MV-4-11 (cell line): ENCODE measurements around the gene CD74.

Experiments used
- DNase-seq: peaks from one replicate; lab custom pipeline; 2025; lab: John Stamatoyannopoulos, UW

The CD74 gene

DNA sequence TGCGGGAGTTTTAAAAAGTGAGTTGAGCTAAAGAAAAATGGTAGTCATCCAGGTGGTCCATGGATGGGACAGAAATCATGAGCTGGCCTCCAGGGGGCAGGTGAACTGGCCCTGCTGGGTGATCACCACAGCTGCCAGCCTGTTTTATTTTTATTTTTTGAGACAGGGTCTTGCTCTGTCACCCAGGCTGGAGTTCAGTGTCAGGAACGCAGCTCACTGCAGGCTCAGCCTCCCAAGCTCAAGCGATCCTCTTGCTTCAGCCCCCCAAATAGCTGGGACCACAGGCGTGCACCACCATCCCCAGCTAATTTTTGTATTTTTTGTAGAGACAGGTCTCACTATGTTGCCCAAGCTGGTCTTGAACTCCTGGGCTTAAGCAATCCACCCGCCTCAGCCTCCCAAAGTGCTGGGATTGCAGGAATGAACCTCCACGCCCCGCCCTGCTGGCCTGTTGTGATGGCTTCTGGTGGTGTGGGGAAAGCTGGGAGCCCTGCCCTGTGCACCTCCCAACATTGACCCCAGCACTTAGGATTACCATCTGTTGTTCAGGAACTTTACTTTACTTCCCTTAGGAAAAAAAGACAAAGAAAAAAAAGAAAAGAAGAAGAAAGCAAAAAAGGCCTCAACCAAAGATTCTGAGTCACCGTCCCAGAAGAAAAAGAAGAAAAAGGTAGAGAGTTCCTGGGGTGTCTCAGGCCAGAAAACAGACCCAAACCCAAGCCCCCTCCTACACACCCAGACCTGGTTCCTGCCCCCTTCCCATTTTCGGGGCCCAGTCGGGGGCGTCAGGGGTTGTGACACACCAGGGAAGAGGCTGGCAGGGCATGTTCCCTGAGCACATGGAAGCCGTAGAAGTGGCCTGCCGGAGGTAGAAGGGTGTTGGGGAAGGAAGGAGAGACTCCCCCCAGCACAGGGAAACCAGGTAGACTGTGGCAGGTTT, 14.7 kb downstream of the CD74 start:
- no peak for DNase-seq

GRCh38 chr5:150397146-150397781, 15.4 kb downstream of the CD74 start:
- DNase-seq = no peak

DNA sequence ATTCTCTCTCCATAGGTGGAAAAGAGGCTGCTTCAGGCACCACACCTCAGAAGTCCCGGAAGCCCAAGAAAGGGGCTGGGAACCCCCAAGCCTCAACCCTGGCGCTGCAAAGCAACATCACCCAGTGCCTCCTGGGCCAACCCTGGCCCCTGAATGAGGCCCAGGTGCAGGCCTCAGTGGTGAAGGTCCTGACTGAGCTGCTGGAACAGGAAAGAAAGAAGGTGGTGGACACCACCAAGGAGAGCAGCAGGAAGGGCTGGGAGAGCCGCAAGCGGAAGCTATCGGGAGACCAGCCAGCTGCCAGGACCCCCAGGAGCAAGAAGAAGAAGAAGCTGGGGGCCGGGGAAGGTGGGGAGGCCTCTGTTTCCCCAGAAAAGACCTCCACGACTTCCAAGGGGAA, 16.4 kb downstream of the CD74 start:
- DNase-seq = no peak

GRCh38 chr5:150395688-150395975, 17.1 kb downstream of the CD74 start:
- DNase-seq = no peak

DNA sequence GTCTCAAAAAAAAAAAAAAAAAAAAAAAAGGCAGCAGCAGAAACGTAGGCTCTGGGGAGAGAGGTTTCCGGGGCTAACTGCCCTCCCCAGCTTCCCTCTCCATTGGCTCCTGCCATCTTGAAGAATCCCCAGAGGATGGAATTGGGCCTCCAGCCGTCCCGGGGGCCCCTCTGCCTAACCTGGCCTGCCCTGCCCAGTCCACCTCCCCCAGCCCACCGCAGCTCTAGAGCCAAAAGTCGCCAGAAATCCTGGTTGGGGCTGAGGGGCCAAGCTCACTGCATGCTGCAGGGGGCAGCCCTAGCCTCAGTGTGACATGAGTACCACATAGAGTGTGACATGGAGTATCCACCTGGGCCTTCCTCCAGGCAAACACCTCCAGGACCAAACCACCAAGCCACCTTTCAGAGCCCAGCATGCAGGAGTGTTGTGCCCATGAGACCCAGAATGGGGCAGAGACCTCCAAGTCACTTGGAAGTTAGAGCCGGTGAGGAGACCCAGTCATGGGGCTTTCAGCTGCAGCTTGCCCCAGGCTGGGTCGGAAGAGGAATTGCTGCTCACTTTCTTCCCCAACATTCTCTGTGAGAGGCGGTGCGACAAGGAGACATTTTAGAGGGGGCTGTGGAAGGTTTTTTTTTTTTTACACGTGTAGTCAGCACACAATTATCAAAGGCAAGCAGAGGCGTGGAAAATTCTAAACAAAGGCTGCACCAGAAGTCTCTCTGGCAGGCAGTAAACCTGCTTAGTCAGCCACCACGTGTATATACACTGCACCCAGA, 17.6 kb downstream of the CD74 start:
- no peak for DNase-seq

DNA sequence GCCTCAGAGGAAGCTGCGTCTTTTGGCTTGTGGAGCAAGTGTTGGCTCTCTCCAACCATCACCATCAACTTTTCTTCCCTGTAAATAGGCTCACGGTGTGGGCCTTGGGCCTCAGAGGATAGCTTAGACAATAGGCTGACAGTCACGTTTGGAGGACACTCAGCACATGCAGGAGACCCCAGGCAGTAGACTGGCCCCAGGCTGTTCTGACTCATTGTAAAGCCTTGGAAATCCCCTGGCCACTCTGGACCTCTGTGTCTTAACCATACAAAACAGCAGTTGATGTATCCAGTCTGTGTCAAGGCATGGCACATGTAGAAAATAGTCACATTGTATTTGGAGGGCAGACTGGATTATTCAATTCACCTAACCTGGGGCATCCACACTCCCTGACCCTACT, 18.6 kb downstream of the CD74 start:
- DNase-seq = no peak

DNA sequence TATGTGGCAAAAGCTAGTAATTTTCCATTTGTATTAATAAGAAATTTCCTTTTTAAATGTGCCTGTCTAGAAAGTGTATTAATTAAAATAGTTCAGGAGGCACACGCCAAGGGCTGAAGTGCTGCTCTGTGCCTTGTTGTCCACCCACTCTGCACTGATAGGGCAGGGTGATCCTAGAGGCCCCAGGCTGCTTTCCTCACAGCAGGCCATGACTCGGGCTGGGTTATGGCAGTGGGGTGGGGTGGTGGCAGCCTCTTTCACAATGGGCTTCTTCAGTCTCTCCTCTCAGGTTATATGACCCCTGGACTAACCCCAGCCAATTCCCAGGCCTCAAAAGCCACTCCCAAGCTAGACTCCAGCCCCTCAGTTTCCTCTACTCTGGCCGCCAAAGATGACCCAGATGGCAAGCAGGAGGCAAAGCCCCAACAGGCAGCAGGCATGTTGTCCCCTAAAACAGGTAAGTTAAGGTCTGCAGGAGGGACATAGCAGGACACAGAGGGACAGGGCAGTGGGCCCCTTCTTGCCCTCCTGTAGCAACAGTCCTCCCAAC, 19.5 kb downstream of the CD74 start:
- DNase-seq = no peak

DNA sequence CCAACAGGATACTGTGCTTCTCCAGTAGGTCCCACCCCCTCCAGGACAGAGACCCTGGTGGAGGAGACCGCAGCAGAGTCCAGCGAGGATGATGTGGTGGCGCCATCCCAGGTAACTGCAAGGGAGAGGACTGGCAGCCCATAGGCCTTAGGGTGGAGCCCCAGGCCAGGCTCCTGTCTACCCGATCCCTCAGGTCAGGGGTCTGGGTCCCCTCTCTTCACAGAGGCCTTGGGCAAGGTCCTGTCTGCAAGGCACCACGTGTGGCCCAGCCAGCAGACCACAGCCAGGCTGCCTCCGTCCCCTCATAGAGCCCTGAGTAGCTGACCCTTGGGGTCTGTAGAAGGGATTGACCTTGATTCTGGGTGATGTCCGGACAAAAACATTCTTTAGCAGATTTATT, 20.0 kb downstream of the CD74 start:
- no peak for DNase-seq

GRCh38 chr5:150391986-150392385, 20.7 kb downstream of the CD74 start:
- no peak for DNase-seq

GRCh38 chr5:150391064-150391834, 21.5 kb downstream of the CD74 start:
- no peak for DNase-seq

DNA sequence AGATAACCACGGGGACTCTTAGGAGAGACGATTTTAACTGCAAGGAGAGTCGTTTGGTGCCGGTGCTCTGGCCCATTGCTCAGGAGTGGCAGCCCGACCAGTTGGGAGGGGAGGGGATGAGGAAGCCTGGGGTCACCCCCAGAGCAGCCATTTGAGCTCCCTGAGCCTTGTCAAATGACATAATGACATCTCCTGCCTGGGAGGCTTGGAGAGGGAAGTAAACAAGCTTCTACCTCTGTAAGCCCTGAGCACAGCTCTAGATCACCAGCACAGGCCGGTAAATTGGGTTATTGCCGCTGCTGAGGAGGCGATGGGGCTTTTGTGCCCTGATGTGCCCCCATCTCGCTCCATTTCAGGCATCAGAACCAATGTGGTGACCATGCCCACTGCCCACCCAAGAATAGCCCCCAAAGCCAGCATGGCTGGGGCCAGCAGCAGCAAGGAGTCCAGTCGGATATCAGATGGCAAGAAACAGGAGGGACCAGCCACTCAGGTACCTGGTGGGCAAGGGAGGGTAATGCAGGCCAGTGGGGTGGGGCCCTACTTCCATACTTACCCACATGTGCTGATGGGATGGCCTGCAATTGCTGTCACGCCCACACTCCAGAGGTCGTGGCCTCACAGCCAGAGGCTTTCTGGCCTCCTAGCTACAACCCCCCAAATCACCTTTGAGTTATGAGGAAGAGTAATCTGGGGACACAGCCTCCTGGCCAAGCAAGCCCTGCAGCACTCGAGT, 23.0 kb downstream of the CD74 start:
- no peak for DNase-seq

- DNase-seq = no peak
Observed at GRCh38 chr5:150386024-150386855, 26.5 kb downstream of the CD74 start.

GRCh38 chr5:150384701-150385100, 28.0 kb downstream of the CD74 start:
- no peak for DNase-seq

- no peak for DNase-seq
Observed at GRCh38 chr5:150377964-150378694, 34.6 kb downstream of the CD74 start.

GRCh38 chr5:150376799-150377771, 35.6 kb downstream of the CD74 start:
- no peak for DNase-seq

DNA sequence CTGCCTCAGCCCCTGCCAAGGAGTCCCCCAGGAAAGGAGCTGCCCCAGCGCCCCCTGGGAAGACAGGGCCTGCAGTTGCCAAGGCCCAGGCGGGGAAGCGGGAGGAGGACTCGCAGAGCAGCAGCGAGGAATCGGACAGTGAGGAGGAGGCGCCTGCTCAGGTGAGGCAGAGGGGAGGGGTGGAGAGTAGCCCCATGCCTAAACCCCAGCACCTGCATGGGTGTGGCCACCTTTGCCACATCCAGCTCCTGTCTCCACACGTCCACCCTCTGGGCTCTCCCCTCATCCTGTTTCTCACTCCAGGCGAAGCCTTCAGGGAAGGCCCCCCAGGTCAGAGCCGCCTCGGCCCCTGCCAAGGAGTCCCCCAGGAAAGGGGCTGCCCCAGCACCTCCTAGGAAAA, 38.1 kb downstream of the CD74 start:
- DNase-seq = no peak

DNA sequence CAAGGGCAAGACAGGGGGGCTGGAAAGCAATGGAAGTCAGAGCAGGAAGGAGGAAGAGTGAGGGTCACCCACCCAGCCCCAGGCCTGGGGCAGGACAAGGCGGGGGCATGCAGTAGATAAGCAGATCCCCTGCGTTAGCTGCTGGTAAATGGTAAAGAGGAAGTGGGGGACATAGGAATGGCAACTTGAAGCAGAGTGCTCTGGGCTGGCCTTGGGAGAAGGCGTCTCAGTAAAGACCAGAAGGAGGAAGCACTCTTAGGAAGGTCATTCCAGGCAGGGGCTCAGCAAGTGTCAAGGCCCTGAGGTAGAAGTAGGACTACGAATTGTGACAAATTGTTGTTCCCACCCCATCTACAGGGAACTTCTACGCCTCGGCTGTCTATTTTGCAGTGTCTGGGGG, 40.1 kb downstream of the CD74 start:
- DNase-seq = peak; percentile 60

GRCh38 chr5:150368526-150368925, 44.2 kb downstream of the CD74 start:
- no peak for DNase-seq
